MV-4-11 (cell line): ENCODE measurements around the gene MYH4.

Experiments used
- DNase-seq: peaks from one replicate; lab custom pipeline; 2025; lab: John Stamatoyannopoulos, UW

Gene MYH4

GRCh38 chr17:10469459-10469858, at the start of gene MYH4:
Gene MYH4, minus strand, starts transcription at chr17:10469559. Its CDS starts 2,814 bp downstream, at chr17:10466745.
- DNase-seq, result no peak

DNA sequence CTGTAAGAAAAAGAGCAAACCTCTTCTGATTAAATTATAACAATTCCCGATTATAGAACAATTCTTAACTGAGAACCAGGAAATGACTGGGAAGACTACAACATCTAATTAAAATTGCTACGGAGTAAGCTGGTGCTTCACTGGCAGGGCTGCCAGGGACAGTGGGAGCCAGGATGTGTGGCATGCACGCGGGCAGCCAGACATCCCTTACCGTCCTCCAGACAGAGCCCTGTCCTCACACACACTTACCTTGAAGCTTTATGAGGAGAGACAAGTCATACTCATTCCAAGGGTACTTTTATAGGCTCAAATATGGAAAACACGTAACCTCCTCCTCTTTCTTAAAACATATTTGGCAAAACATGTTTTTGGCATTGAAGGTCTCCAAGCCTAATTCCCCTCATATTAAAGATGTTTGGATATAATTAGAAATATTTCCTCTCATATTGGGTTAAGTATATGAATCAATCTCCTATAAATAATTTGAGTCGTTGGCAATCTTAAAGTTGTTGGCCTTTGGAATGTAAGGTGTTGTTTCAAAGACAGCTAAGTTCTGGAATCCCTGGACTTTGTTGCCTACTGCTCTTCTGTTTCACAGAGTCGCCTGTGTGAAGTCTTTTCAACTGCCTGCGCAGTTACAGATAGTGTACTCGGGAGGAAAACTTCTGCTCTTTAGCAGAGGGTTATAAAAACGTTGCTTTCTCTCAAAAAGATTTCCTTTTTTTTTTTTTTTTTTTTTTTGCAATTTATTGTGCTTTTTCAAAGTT, 49.1 kb upstream of the MYH4 start, which contains the start of gene MYH1:
Gene MYH1 (minus strand): TSS at position 272 of the 767 bp plus-strand sequence. CDS start 1,900 bp downstream, outside the sequence.
- DNase-seq, result no peak

DNA sequence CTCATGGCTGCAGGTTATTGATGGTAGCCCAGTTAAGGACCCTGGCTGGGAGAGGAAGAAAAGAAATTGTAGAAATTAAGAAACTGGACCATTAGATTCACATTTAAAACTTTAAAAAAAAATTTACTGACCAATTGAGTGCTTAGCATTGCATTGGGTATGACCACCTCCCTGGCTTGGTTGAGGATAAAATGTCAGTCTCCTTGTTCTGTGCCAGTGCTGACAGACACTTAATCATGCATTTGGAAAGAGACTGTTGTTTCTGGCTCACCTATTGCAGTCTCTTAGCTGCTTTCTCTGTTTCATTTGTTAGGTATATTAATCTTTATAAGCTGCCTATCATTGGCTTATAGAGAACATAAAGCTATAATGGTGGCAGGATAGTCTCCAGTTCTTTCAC, 47.3 kb upstream of the MYH4 start:
- DNase-seq, result no peak

GRCh38 chr17:10516065-10516464, 46.7 kb upstream of the MYH4 start:
- DNase-seq, result no peak

- no peak for DNase-seq
Measured at GRCh38 chr17:10513299-10514067, 44.1 kb upstream of the MYH4 start.

GRCh38 chr17:10512856-10513255, 43.5 kb upstream of the MYH4 start:
- no peak for DNase-seq

GRCh38 chr17:10499950-10500349, 30.6 kb upstream of the MYH4 start:
- no peak for DNase-seq

GRCh38 chr17:10492004-10492403, 22.6 kb upstream of the MYH4 start:
- DNase-seq, result no peak

DNA sequence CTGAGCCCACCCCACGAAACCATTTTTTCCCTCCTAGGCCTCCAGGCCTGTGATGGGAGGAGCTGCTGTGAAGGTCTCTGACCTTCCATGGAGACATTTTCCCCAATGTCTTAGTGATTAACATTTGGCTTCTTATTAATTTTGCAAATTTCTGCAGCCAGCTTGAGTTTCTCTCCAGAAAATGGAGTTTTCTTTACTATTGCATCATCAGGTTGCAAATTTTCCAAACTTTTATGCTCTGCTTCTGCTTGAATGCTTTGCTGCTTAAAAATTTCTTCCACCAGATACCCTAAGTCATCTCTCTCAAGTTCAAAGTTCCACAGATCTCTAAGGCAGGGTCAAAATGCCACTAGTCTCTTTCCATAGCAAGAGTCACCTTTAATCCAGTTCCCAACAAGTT, 12.9 kb upstream of the MYH4 start:
- no peak for DNase-seq

DNA sequence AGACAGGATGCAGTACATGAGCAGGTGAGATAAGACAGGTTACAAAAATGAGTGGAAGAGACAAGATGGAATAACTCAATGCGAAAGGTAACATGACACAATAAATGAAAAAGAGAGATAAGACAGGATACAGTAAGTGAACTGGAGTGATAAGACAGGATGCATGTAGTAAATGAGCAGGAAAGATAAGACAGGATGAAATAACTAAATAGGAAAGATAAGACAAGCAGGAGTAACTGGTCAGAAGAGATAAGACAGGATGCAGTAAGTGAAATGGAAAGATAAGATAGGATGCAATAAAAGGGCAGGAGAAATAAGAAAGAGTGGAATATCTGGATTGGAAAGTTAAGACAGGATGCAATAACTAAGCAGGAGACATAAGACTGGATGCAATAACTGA, 8.3 kb upstream of the MYH4 start:
- no peak for DNase-seq

GRCh38 chr17:10474536-10474935, 5.2 kb upstream of the MYH4 start:
- DNase-seq, result no peak

DNA sequence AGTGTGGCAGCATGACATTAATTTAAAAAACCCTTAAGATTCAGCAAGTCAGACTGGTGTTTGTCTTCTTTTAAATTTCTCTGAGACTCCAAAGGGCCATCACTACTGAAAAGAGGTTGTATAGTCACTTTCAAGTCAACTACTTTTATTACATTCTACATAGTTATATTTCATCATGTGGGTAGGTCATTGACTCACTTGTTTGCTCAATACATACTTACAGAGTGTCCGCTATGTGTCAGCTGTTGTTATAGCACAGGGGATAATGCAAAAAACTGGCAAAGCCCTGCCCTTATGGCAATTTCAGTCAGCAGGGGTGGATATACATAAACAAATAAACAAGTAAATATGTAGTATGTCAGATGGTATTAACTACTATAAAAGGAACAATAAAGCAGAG, 2.5 kb upstream of the MYH4 start:
- DNase-seq, result no peak

DNA sequence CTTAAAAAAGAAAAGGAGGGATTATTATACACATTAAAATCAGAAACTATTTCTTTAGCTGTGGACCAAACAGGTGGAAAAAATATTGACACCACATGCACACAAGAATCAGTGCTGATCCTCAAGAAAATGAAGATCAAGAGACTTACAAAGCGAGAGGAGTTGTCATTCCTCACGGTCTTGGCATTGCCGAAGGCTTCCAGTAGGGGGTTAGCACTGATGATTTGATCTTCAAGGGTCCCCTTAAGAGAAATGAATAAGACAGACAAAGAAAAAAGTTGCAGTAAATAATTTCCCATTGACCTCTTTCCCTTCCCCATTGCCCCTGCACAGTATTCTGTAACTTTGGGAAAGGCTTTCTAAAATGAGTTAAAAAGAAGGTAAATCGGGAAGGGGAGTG, 6.0 kb downstream of the MYH4 start:
- no peak for DNase-seq

DNA sequence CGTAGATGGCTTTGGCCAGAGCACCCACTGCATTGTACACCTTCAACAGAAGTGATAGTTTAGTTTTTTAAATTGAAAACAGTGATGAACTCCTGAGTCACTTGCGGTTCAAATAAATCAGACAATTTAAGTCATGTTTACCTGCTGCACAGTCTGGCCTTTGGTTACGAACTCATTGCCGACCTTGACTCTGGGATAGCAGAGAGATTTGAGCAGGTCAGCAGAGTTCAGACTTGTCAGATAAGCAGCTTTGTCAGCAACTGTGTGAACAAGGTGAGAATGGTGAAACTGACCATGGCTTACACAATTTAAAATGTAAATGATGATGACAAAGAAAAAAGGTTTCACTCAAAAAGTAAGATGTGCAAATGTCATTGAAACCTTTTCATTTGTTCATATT, 9.3 kb downstream of the MYH4 start:
- no peak for DNase-seq

DNA sequence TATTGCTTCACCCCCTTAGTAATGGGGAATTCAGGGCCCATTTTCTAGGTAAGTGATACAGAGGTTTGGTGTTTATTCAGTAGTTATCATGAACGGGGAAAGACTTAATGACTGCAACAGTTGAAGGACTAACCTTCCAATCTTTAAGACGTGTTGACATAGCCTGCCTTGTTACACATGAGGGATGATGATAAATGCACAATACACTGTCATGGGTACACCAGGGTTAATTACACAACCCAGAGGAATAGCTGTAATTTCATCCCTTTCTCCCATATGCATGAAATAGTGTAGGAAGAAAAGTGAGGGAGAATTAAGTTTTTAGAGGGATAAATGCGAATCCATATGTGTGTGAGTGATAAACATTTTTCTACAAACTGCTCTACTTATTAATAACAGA, 10.7 kb downstream of the MYH4 start:
- DNase-seq, result no peak

DNA sequence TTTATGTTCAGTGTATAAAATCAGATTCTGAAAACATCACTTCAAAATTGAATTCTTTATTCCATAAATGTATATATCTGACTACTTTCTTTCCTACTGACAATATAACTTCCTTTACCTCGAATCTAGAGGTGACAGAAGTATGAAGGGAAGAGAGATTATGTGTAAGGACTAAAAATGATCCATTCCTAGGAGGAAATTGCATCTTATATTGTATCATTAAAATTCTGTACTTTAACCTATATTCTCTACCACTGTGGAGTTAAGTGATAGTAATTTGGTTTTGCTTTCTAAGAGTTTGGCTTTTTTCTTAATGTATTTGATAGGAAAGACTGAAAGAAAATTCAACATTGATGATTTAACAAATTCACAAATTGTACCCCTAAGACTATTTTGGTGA, 11.4 kb downstream of the MYH4 start:
- DNase-seq, result no peak

DNA sequence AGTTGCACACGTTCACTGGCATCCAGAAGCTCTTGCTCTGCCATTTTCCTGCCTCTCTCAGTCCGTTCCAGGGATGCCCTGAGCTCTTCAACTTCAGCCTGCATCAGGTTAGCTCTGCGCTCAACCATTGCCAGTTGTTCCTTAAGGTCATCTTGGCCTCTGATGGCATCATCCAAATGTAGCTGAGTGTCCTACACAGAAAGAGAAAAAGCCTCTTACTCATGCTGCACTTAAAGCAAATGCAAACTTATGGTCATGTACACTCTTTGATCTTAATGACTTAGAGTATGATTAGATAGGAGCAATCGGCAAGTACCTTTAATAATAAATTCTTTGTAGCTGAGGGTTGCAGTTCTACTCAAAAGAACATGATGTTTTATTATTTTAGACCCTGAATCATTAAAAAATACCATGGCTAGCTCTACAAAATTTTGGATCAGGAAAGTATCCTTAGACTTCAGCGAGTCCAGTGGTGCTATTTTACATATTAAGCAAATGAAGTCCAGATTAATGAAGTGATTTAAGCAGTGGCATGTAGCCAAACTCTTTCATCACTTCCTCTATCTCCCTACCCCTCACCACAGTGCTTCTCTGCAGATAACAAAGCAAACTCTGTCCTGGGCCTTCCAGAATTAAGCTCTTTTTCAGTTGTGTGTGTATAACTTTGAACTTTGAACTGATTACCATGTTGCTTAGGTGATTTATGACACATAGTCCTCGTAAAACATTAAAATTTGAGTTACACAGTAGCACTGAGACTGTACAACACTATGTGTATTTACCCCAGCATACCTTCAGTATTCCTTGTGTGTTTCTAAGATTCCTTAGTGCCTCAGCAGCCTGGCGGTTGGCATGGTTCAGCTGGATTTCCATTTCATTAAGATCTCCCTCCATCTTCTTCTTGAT, 22.1 kb downstream of the MYH4 start:
- DNase-seq, result no peak

GRCh38 chr17:10439816-10440215, 29.5 kb downstream of the MYH4 start:
- DNase-seq, result no peak

DNA sequence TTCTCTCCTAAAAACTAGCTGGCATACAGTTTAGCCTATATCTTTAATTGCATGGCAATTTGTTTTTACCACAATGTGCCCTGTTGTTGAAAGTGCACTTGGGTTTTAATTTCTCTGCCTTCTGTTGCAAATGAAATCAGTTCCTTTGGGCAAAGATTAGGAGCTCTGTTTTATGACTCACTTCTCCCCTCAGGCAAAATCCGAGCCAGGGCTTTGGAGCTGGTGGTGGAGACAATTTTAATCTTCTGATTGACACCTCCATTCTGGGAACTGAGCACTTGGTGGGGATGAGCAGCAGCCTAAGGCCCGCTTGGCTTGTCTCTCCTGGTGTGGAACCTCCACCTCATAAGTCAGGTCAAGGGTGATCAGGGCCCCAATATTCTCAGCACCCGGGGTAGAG, 34.3 kb downstream of the MYH4 start:
- DNase-seq, result no peak

- no peak for DNase-seq
Measured at GRCh38 chr17:10429421-10430045, 39.8 kb downstream of the MYH4 start.

- DNase-seq, result no peak
Measured at GRCh38 chr17:10428781-10429180, 40.6 kb downstream of the MYH4 start.
